M059J (cell line): Measurements from ENCODE around the gene FAM111B. TPM values are rescaled to one million over a fixed set of nuclear protein-coding genes. Genes with fewer than 3 reads are reported as not detected.
"Not testable (repeated sequence)": the region's sequence is repeated elsewhere in the genome, so short reads cannot be mapped to it uniquely, and the experiment has no call there.

Source experiments
- DNase-seq: peaks from one replicate; pipeline ENCODE4 v3.0.0-alpha.2; 2012; ENCODE audit warnings: low read depth
- total RNA-seq: library from RNA; depleted of rRNA; stranded (reverse); fragments of >200 nt; shearing (Covaris generic); gene quantifications from 2 replicates; pipeline ENCODE4 v1.2.3, GENCODE V29; 2014

Gene FAM111B
- total RNA-seq, 1 experiment from 2014 or later, result 44.2 TPM

DNA sequence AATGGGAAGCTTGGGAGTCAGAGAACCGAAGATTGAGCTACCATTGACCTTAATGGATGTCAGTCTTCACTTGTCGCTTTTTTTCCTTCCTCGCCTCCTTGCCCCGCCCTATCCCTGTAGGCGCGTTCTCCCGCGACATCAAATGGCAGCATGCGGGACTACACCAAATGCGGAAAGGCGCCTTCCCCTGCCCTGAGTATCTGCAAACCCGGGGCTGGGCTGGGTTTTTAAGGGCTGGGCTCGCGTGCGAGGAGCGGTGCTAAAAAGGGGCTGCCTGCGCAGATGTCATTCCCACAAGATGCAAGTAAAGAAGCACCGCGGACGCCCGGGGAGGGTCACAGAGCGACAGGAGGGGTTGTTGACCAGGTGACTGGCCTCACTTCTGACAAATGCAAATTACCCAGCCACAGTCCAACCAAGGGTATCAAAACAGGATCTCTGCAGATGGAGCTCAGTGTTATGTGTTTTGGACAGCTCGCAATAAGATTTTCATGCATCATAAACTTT is 4.7 kb upstream of the FAM111B start:
- DNase-seq, result peak; percentile 27

DNA sequence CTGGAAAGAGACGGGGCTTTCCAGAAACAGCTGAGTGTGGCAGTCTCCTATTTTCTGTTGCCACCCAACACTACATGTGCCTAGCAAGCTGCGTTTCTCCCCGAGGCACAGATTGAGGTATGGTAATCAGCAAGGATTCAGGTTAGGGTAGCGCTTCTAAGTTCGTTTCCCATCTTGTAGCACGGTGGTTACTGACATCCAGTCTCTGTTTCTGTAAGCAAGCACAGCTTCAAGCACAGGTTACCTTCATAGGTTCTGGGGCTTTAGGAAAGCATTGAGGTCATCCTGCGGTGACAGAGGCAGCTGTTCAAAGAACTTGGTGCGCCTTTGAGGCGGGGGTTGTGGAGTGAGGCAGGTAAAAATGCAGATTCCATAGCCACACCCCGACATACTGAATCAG is 684 bp downstream of the FAM111B start:
- not testable (repeated sequence) for DNase-seq

DNA sequence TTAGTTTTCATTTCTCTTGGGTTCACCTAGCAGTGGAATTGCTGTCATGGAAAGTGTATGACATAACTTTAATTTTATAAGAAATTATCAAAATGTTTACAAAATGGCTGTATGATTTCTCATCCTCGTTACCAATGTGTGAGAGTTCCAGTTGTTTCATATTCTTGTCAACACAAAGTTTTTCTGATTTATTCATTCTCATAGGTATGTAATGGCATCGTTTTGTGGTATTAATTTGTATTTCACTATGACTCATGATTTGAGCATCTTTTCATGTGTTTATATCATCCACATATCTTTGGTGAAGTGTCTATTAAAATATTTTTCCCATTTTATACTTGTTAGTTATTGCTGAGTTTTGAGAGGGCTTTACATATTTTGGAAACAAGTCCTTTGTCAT is 5.5 kb downstream of the FAM111B start:
- DNase-seq, result no peak

DNA sequence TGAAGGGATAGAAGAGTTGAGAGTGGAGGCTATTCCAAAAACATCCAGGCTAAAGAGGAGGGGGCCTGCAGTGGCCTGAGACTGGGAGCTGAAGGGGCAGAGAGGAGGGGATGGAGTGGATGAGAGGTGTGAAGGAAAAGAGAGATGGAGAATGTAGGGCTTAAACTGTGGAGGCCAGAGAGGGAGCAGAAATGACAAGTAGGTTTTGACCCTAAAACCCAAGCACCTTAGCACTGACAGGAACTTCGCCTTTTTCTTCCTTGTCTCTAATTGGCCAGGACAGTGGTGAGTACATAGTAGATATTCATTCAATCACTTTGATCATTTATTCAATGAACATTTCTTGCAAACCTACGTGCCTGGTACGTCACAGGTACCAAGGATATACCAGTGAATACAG is 7.3 kb downstream of the FAM111B start:
- DNase-seq, result no peak

DNA sequence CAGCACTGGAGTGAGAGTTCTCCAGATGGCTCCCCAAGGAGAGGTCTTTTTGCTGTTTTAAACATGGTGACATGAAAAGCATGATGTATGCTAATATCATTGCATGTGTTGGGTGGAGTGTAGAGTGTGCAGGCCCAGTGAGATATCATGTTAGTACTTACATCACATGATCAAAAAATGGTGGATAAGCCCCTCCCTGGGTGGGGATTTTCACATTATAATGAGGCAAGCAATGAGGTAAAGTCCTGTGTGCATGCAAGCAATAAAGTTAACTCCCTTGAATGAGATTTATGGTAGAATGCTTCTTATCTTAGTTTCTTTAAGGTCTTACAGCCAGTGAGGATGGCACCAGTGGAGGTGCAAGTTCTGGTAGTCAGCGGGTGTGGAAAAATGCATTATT is 8.5 kb downstream of the FAM111B start:
- no peak for DNase-seq

DNA sequence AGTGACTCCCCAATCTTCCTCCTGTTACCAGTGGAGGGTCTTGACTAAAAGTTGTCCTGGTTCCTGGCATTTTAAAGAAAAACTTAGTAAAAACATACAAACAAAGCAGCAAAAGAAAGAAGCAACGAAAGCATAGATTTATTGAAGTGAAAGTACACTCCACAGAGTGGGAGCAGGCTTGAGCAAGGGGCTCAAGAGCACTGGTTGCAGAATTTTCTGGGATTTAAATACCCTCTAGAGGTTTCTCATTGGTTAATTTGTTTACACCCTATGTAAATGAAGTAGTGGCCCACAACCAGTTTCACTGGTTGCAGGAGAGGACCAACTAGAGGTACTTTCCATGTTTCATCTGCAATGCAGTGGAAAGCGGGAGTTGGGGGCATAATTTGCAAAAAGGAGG is 10.7 kb downstream of the FAM111B start:
- DNase-seq, result no peak

DNA sequence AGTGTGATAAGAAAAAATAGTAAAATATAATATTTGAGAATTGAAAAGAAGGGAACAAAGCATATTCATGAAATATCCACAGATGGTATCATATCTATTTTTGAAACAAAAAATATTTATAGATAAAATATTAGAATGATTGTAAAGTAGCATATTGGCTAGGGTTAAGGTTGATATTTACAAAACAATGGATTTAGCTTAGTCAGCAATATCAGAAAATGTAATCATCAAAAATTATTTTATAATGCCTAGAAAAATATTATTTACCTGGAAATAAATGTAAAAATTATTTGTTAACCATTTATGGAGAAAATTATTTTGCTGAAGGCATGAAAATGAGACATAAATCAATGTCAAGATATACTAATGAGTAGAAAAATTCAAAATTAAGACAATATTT is 12.8 kb downstream of the FAM111B start:
- no peak for DNase-seq

DNA sequence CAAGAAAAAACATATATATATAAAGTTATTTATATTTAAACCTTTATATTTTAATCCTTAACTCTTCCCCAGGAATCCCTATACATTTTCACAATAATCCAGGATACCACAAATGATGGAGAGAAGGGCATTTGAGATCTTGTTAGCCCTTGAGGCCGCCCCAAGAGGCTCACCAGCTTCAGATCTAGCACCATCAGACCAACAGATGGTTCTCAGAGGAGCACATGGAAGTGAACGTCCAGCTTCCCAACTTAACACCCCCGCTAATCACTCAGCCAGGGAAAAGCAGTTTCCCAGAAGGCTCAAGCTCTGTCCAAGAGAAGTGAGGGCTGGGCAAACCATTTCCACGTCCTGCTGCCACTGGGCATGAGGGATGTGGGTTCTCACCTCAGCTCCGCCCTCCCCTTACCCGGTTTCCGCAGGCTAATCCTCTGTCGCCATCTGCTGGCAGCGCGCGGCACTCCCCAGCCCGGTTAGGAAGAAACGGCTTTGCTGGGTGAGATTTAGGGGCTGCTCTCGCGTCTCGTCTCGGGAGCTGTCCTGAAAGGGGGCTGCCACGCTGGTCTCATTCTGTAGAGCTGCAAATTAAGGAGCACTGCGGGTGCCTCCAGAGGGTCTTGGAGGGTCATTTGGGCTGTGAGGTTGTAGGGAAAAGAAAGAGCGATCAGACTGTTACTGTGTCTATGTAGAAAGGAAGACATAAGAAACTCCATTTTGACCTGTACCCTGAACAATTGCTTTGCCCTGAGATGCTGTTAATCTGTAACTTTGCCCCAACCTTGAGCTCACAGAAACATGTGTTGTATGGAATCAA is 28.8 kb downstream of the FAM111B start:
- DNase-seq, result peak; percentile 65

DNA sequence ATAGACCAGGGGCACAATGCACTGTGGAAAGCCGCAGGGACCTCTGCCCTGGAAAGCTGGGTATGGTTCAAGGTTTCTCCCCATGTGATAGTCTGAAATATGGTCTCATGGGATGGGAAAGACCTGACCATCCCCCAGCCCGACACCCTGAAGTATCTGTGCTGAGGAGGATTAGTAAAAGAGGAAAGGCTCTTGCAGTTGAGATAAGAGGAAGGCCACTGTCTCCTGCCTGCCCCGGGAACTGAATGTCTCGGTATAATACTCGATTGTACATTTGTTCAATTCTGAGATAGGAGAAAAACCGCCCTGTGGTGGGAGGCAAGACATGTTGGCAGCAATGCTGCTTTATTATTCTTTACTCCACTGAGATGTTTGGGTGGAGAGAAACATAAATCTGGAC is 29.5 kb downstream of the FAM111B start:
- DNase-seq, result not testable (repeated sequence)

DNA sequence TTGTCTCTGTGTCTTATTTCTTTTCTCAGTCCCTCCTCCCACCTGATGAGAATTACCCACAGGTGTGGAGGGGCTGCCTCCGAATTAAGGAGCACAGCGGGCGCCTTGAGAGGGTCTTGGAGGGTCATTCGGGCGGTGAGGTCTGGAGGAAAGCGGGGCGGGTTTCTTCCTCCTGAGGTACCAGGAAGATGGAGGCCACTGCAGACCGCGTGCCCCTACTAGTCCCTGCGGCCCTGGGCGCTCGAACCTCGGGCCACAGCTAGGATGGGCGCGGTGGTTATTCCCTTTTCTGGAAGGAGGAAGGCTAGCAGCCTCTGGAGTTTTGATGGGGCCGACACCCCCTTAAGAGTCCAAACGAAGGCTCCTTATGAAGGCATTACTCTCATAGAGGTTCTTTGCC is 30.2 kb downstream of the FAM111B start:
- no peak for DNase-seq

DNA sequence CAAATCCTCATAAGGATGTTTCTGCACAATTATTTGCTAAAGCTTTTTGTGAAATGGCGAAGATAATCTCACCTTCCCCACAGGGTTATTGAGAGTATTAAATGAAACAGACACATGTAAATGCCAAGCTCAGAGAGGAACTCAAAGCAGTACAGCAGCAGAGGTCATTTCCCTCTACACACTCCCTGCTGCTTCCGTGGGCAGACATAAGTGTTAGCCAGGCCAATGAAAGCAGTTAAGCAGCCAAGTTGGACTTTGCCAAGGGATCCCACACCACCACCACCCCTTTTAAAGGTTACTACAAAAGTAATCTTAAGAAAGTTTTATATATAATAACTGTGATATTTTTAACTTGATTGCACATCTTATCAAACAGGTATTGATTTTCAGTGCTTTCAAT is 31.6 kb downstream of the FAM111B start:
- no peak for DNase-seq

DNA sequence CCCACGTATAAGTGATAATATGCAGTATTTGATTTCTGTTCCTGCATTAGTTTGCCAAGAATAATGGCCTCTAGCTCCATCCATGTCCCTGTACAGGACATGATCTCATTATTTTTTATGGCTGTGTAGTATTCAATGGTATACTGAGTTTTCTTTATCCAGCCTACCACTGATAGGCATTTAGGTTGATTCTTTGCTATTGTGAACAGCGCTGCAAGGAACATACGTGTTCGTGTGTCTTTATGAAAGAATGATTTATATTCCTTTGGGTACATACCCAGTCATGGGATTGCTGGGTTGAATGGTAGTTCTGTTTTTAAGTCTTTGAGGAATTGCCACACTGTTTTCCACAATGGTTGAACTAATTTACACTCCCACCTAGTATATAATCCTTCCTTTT is 34.2 kb downstream of the FAM111B start:
- DNase-seq, result no peak

DNA sequence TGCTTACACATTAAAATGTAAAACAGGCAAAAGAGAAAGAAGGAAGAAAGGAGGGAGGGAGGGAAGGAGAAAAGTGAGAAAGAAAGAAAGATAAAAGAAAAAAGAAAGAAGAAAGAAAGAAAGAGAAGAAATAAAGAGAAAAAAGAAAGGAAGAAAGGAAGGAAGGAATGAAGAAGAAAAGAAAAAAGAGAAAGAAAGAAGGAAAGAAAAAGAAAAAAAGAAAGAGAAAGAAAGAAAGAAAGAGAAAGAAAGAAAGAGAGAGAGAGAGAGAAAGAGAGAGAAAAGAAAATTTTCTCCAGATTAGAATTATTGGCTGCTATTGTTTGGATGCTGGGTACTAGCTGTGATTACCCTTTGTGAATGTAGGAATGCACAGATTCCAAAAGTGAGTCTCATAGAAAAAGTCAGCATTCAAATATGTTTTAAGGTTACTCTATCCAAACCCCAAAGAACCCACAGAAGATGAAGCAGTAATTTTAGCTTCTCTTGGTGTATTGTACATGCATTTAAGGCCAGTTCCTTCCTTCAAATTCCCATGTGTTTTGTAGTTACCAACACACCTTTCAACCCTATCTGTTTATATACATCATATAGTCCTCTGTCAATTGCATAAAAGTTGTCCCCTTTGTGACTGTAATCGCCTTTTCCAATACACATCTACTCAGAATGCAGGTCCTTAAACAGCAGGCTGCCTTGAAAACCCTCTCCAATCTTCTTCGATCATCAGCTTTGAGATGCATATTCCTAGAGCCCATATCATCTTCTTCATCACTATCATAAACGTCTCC is 34.8 kb downstream of the FAM111B start:
- peak; percentile 62 for DNase-seq

DNA sequence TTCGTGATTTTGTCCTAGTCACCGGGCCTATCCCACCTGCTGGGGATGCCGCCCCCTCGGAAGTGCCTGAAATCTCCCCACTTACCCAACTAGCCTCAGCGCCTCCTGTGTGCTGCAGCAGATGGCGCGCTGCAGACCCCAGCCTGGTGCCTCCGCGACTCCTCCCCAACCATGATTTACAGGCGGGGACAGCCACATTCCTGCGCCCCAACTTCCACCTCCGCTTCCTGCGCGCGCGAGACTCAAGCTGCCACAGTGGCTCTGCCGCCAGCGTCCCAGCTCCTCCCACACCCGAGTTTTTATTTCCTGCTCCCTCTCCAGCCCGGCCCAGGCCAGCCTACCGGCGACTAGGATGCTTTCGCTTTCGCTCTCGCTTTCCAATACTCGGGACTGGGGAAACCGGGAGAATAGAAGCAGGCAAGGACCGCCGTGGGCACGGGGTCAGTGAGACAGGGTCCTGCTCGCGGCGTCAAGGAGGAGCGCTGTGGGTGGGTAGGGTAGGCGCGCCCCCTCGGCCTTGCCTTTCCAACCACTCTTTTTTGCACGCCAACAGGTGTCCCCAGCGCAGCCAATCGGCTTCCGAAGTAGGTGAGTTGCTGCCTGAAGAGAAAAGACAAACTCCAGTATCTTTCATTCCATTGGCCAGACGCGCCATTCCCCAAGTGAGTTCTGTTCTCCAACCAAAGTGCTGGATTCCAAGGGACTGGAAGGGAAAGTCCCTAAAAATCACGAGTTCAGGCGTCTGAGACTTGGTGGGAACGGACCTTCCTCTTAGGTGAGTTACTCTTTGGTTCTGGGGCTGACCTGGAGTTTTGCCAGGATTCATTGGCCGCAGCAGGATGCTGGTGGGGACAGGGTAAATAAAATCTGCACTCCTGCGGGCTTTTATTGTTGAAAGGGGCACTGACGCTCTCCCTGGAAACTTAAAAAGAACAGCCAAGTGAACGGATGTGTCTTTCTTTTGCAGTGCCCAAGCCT is 35.8 kb downstream of the FAM111B start, which contains the start of gene FAM111A:
FAM111A (plus strand) TSS at position 327 of the 978 bp plus-strand sequence. CDS start 6,017 bp downstream, outside the sequence.
- peak; percentile 96 for DNase-seq

DNA sequence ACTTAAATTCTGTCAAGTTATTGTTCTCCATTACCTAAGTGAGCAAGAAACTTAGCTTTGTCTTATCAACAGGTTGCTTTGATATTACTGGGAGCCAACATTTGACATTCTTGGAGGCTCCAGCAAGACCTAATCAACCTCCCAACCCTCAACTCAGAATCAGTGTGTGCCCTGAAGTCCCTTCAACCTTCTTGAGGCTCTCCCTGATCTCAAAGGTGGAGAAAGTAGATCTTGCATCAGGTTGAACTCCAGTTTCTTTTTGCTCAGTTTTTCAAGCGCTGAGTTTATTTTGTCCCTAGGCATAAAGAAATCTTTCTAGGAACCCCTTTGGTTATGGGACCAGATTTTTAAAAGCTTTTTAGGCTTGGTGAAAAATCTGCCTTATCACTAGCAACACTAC is 37.1 kb downstream of the FAM111B start:
- peak; percentile 17 for DNase-seq

DNA sequence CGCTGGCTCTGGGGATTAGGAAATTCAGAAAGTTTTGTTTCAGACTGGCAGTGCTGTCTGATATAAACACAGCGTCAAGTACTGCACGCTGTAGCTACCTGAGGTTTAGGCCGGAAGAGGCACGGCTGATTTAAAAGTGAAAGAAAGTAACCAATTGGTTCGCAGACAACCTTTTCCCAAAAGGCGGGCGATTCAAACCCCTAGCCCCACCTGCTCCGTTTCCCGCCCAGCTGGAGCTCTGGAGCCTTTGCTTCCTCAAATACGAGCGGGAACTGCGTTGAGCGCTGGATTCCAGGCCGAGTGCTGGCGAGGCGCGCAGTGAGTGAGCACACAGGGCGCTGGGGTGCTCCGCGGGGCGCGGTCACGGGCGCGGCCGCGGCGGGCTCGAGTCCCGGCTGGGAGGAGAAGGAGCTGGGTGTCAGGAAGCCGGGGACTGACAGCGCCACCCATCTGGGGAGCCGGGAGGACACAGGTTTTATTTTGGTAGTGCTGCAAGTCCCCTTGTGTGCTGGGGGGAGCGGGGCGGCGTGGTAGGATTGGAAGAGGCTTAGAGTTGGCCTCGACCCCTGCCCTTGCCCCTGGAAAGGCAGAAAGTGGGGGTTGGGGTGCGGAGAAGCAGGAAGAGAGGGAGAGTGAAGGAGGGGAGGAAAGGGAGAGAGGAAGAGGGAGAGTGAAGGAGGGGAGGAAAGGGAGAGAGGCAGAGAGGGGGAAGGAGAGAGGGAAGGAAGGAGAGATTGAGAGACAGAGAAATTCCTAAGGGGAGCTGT is 37.7 kb downstream of the FAM111B start:
- DNase-seq, result peak; percentile 97

DNA sequence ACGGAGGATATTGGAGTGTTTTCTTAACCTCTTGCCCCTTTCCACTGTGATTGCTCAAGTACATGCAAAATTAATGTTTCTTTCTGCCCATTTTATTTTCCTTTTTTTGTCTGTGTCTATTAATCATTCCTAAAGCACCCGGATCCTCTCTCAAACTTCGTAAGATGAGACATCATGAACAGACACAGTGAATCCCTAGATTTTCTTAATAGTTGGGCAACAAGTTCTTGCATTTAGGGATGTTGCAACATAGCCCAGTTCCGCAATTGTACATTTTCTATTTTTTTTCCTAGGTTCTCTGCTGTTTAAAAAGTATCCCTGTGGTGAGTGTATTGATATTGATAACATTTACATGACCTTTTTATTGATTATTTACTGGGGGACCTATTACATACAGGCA is 38.5 kb downstream of the FAM111B start:
- peak; percentile 12 for DNase-seq

DNA sequence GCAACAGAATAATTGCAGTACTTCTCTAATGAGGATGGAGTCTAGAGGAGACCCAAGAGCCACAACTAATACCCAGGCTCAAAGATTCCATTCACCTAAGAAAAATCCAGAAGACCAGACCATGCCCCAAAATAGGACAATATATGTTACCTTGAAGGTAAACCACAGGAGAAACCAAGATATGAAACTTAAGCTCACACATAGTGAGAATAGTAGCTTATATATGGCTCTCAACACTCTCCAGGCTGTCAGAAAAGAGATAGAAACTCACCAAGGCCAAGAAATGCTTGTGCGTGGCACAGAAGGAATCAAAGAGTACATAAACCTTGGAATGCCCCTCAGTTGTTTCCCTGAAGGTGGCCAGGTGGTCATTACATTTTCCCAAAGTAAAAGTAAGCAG is 44.7 kb downstream of the FAM111B start:
- no peak for DNase-seq

DNA sequence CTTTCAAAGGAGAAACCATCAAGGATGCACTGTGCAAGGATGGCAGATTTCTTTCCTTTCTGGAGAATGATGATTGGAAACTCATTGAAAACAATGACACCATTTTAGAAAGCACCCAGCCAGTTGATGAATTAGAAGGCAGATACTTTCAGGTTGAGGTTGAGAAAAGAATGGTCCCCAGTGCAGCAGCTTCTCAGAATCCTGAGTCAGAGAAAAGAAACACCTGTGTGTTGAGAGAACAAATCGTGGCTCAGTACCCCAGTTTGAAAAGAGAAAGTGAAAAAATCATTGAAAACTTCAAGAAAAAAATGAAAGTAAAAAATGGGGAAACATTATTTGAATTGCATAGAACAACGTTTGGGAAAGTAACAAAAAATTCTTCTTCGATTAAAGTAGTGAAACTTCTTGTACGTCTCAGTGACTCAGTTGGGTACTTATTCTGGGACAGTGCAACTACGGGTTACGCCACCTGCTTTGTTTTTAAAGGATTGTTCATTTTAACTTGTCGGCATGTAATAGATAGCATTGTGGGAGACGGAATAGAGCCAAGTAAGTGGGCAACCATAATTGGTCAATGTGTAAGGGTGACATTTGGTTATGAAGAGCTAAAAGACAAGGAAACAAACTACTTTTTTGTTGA is 45.4 kb downstream of the FAM111B start:
- no peak for DNase-seq

DNA sequence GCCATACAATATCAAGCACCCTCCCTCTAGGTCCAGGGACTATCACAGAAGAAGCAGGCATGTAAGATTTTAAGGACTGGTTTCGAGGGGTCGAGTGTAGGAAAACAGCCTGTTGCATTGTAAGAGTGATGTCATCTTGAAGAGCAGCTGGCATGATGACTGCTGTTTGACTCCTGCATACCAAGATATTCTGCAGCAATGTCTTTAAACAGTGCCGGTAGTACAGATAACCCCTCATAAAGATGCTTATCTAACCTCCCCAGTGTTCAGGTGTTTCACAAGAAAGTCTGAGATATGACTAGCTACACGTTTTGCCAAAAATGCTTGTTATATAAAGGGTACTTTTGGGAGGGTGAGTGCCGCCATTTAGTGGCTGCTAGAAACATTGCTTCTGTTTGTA is 47.6 kb downstream of the FAM111B start:
- no peak for DNase-seq
